ENCODE results near the gene NPFF. TPM values are rescaled to one million over a fixed set of nuclear protein-coding genes. Genes with fewer than 3 reads are reported as not detected.

The NPFF gene
- polyA plus RNA-seq, 1 donor (not counting 4 experiments of a cell fraction or from before 2014, with no cell fraction given): not detected

GRCh38 chr12:53495903-53496751, 11.2 kb downstream of the NPFF start:
- no peaks in the 10 kb centered on the region for H3K27me3 ChIP-seq (ENCODE audit: control insufficient read depth, extremely low read depth, insufficient read depth, low read length)
- H3K9me1 ChIP-seq (ENCODE audit: control insufficient read depth, extremely low read depth, insufficient read depth, low read length): no peaks in the 10 kb centered on the region
- H3K79me2 ChIP-seq (ENCODE audit: control insufficient read depth, insufficient read depth, low read length): no peaks in the 10 kb centered on the region
- no peaks in the 10 kb centered on the region for H4K20me1 ChIP-seq (ENCODE audit: control insufficient read depth, extremely low read depth, insufficient read depth, low read length)
- H3K36me3 ChIP-seq (ENCODE audit: control insufficient read depth in 2 of 2, extremely low read depth in 1 of 2, insufficient read depth in 2 of 2, low read length in 2 of 2): no peaks in the 10 kb centered on the region
- H3K27ac ChIP-seq (ENCODE audit: control insufficient read depth, insufficient read depth, low read length): no peak overlapping the region
- H3K9ac ChIP-seq (ENCODE audit: control insufficient read depth, extremely low read depth, insufficient read depth, low read length): no peak overlapping the region
- H3K4me3 ChIP-seq (ENCODE audit: control insufficient read depth in 2 of 3, extremely low read depth in 1 of 3, insufficient read depth in 2 of 3, low read depth in 1 of 3, low read length in 3 of 3): no peak overlapping the region
- H3K9me3 ChIP-seq (ENCODE audit: control insufficient read depth, low read depth, low read length): no peaks in the 10 kb centered on the region
- no peak for FAIRE-seq
- dilution Hi-C loops (cut with MboI; ENCODE audit: extremely low pct_ligation_motif_present, low sequenced_read_pairs): no loop called here
- H3K4me2 ChIP-seq (ENCODE audit: control insufficient read depth, extremely low read depth, insufficient read depth, low read depth, low read length): peak overlapping the region; percentile 7
- no peak overlapping the region for H2AFZ ChIP-seq (ENCODE audit: control insufficient read depth, low read length)
- H3K4me1 ChIP-seq (ENCODE audit: control insufficient read depth, extremely low read depth, insufficient read depth, low read length): peaks cover 22% of the 10 kb centered on the region
- TF ChIP-seq EZH2 (IDR thresholded peaks at IDR 0.05; ENCODE audit: low read length) (no peak), CTCF (optimal IDR thresholded peaks at IDR 0.05 in 1 of 3, IDR thresholded peaks at IDR 0.05 in 1 of 3, conservative IDR thresholded peaks at IDR 0.05 in 1 of 3; ENCODE audit: extremely low read depth in 1 of 3, insufficient read depth in 2 of 3, low read length in 3 of 3) (no peak)
- DNase-seq (ENCODE audit: low read depth, low spot score): no peak

- Histone ChIP-seq H2AFZ (ENCODE audit: control insufficient read depth, low read length) (peak overlapping the region; percentile 85), H3K27me3 (ENCODE audit: control insufficient read depth, extremely low read depth, insufficient read depth, low read length) (no peaks in the 10 kb centered on the region), H3K36me3 (ENCODE audit: control insufficient read depth in 2 of 2, extremely low read depth in 1 of 2, insufficient read depth in 2 of 2, low read length in 2 of 2) (no peaks in the 10 kb centered on the region), H3K27ac (ENCODE audit: control insufficient read depth, insufficient read depth, low read length) (peak overlapping the region; percentile 41), H3K9ac (ENCODE audit: control insufficient read depth, extremely low read depth, insufficient read depth, low read length) (peak overlapping the region; percentile 58), H3K79me2 (ENCODE audit: control insufficient read depth, insufficient read depth, low read length) (no peaks in the 10 kb centered on the region), H3K9me1 (ENCODE audit: control insufficient read depth, extremely low read depth, insufficient read depth, low read length) (no peaks in the 10 kb centered on the region), H3K9me3 (ENCODE audit: control insufficient read depth, low read depth, low read length) (no peaks in the 10 kb centered on the region), H4K20me1 (ENCODE audit: control insufficient read depth, extremely low read depth, insufficient read depth, low read length) (no peaks in the 10 kb centered on the region), H3K4me3 (ENCODE audit: control insufficient read depth in 2 of 3, extremely low read depth in 1 of 3, insufficient read depth in 2 of 3, low read depth in 1 of 3, low read length in 3 of 3) (peak overlapping the region; percentile 30 to 48 (median 46)), H3K4me2 (ENCODE audit: control insufficient read depth, extremely low read depth, insufficient read depth, low read depth, low read length) (peak overlapping the region; percentile 95), H3K4me1 (ENCODE audit: control insufficient read depth, extremely low read depth, insufficient read depth, low read length) (peaks cover 14% of the 10 kb centered on the region)
- no peak for TF ChIP-seq EZH2 (IDR thresholded peaks at IDR 0.05; ENCODE audit: low read length)
- no peak for TF ChIP-seq CTCF (optimal IDR thresholded peaks at IDR 0.05 in 1 of 3, IDR thresholded peaks at IDR 0.05 in 1 of 3, conservative IDR thresholded peaks at IDR 0.05 in 1 of 3; ENCODE audit: extremely low read depth in 1 of 3, insufficient read depth in 2 of 3, low read length in 3 of 3)
- dilution Hi-C loops (cut with MboI; ENCODE audit: extremely low pct_ligation_motif_present, low sequenced_read_pairs): no loop called here
- FAIRE-seq: no peak
- DNase-seq (ENCODE audit: low read depth, low spot score): no peak
Observed at GRCh38 chr12:53493610-53494391, 13.5 kb downstream of the NPFF start.

All from keratinocyte (primary cell).